Prostate gland (tissue), 2 donors: Measurements from ENCODE around the gene SLN. TPM values are rescaled to one million over a fixed set of nuclear protein-coding genes. Genes with fewer than 3 reads are reported as not detected.

Source experiments
- DNase-seq: peaks from one replicate; pipeline ENCODE4 v3.0.0-alpha.2; 2019; ENCODE audit warnings: low spot score
- H3K27ac ChIP-seq, 2 donors: fragments of 200-600 bp; sonication (generic); 2 replicates each; pipeline ENCODE4 v1.5.1; 2017 to 2019
- H3K27me3 ChIP-seq: fragments of 200-600 bp; sonication (generic); replicated peaks from 2 replicates; pipeline ENCODE4 v1.5.1; 2019; ENCODE audit not compliant: insufficient read depth
- H3K36me3 ChIP-seq, 2 donors: fragments of 200-600 bp; sonication (generic); 1 replicate in 1 of 2; 2 replicates in 1 of 2; pipeline versions ENCODE4 v1.5.1 to v1.8.1; 2017 to 2019
- H3K4me1 ChIP-seq: fragments of 200-600 bp; sonication (generic); replicated peaks from 2 replicates; pipeline ENCODE4 v1.5.1; 2019
- H3K4me3 ChIP-seq, 2 donors: fragments of 200-600 bp; sonication (generic); 2 replicates each; pipeline ENCODE4 v1.5.1; 2017 to 2019
- H3K9me3 ChIP-seq: fragments of 200-600 bp; sonication (generic); 2 replicates; pipeline ENCODE4 v1.5.1; 2017
- POLR2A ChIP-seq: fragments of 450-650 bp; IDR thresholded peaks from one replicate; pipeline ENCODE4 v1.6.1; 2016; ENCODE audit warnings: antibody characterized with exemption, mild to moderate bottlenecking
- POLR2AphosphoS5 ChIP-seq: sonication (generic); formaldehyde crosslinking; IDR thresholded peaks from one replicate; pipeline ENCODE4 v1.6.1; 2017; ENCODE audit warnings: antibody characterized with exemption
- WGBS: methylation state at CpG from one replicate; pipeline ENCODE4 v1.1.5; 2018; 5-methylcytosine and 5-hydroxymethylcytosine counted together
- intact Hi-C: fragments of 100-400 bp; cut with DNase I; formaldehyde crosslinking; loops from one replicate; pipeline ENCODE4 v1.14.2; 2022
- total RNA-seq, 2 donors: library from RNA; depleted of rRNA; stranded (reverse); fragments of >200 nt; gene quantifications; one replicate each; pipeline ENCODE4 v1.1.0, GENCODE V29; 2016
- TF ChIP-seq, protein P1 (sequence below), 4 experiments: fragments of 200-600 bp in 2 of 4; fragments of 450-650 bp in 2 of 4; sonication (generic) in 2 of 4; IDR thresholded peaks; 1 replicate in 3 of 4; 2 replicates in 1 of 4; pipeline ENCODE4 v1.5.1; 2016 to 2019; ENCODE audit warnings: antibody characterized with exemption in 4 of 4, mild to moderate bottlenecking in 2 of 4, moderate library complexity in 2 of 4

The SLN gene
- total RNA-seq, 2 donors from 2014 or later = 9.1 TPM; not detected in 1

DNA sequence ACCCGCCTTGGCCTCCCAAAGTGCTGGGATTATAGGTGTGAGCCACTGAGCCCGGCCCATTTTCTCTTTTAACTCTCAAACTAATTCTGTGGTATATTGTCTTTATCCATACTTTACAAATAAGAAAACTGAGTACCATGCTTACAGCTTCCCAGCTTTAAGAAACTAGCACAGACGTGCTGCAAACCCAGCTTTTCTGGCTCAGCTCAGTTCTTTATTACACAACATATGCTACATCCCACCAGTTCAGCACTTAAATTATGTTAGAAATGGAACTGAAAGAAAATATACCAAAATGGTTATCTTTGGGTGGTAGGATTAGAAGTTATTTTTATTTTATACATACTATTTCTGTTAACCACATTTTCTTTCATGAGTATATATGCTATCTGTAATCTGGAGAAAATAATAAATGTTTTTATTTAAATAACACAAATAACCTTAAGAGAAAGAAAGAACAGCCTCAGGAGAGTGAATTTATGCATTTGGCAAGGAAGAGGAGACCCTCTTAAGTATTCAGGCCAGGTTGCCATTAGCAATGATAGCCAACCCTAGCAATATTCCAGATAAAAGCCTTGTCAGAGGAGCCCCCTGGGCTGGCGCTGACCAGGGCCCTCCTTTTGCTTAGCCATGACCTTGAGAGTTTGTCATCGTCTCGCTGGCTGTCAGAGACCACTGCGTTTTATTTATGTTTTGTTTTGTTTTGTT is 33.8 kb downstream of the SLN start:
- Histone ChIP-seq H3K36me3 (no peaks in the 10 kb centered on the region), H3K4me3 (no peak overlapping the region), H3K27ac (no peak overlapping the region), H3K9me3 (no peaks in the 10 kb centered on the region), H3K4me1 (no peaks in the 10 kb centered on the region), H3K27me3 (no peaks in the 10 kb centered on the region)
- DNase-seq = no peak
- intact Hi-C loops = no loop called here
- TF ChIP-seq POLR2AphosphoS5 (no peak), POLR2A (no peak)
- TF ChIP-seq, protein P1, sequence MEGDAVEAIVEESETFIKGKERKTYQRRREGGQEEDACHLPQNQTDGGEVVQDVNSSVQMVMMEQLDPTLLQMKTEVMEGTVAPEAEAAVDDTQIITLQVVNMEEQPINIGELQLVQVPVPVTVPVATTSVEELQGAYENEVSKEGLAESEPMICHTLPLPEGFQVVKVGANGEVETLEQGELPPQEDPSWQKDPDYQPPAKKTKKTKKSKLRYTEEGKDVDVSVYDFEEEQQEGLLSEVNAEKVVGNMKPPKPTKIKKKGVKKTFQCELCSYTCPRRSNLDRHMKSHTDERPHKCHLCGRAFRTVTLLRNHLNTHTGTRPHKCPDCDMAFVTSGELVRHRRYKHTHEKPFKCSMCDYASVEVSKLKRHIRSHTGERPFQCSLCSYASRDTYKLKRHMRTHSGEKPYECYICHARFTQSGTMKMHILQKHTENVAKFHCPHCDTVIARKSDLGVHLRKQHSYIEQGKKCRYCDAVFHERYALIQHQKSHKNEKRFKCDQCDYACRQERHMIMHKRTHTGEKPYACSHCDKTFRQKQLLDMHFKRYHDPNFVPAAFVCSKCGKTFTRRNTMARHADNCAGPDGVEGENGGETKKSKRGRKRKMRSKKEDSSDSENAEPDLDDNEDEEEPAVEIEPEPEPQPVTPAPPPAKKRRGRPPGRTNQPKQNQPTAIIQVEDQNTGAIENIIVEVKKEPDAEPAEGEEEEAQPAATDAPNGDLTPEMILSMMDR (IDR thresholded peaks at IDR 0.05) = no peak
- 74% methylated on average over 7 of the region's 7 CpGs for WGBS

DNA sequence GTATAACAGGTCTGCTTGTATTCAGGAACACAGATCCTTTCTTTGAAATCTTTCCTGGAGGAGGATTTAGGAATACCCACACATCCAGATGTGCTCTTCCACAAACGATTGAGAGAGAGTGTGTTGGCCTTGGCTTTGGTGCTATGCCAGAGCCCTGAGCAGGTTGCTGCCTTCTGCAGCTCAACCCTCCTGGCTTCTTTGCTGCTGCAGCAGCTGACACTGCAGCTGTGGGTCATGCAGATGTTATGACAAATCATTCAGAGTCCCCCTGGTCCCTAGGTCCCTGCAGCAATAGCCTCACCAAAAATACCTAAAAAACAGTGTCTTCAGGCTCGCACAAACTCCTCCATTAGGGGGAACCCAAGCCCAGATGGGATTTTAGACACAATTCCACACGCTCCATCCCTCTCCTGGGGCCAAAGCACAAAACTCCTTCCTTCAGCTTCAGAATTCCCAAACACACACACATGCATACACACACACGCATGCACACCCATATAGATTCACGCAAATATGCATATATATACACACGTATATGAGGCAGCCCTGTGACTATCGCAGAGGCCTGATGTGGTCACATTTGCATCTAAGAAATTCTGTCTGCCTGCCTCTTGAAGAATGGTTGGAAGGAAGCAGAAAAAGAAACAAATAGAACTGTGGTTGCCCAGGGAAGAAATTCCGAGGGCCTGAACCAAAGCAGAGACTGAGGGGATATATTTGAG is 35.4 kb downstream of the SLN start:
- no peak for DNase-seq
- Histone ChIP-seq H3K9me3 (no peaks in the 10 kb centered on the region), H3K27me3 (no peaks in the 10 kb centered on the region), H3K27ac (no peak overlapping the region), H3K4me1 (no peaks in the 10 kb centered on the region), H3K4me3 (no peak overlapping the region), H3K36me3 (no peaks in the 10 kb centered on the region)
- intact Hi-C loops = no loop called here
- WGBS = 80% methylated on average over 8 of the region's 8 CpGs
- TF ChIP-seq, protein P1 (IDR thresholded peaks at IDR 0.05) = no peak
- TF ChIP-seq POLR2AphosphoS5 (no peak), POLR2A (no peak)

DNA sequence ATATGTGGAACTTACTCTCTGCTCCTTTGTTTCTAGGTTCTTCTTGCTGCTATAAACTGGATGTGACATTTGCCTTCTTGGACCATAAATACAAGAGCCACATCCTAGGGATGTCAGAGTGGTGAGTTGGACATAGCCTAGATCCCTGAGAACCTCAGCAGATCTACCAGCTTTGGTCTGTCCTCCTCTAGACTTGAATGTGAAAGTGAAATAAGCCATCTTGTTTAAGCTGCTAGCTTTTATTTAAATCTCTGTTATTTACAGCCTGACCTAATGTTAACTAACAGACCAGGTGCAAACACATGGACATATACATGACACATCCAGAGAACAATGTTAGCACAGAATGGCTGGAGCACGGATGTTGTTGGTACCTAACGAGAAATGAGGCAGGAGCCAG is 36.0 kb downstream of the SLN start:
- Histone ChIP-seq H3K27ac (no peak overlapping the region), H3K4me3 (no peak overlapping the region), H3K36me3 (no peaks in the 10 kb centered on the region), H3K9me3 (no peaks in the 10 kb centered on the region), H3K27me3 (no peaks in the 10 kb centered on the region), H3K4me1 (no peaks in the 10 kb centered on the region)
- TF ChIP-seq, protein P1 (IDR thresholded peaks at IDR 0.05) = no peak
- TF ChIP-seq POLR2A (no peak), POLR2AphosphoS5 (no peak)
- DNase-seq = no peak
- intact Hi-C loops = no loop called here
- 72% methylated on average over 2 of the region's 2 CpGs for WGBS

DNA sequence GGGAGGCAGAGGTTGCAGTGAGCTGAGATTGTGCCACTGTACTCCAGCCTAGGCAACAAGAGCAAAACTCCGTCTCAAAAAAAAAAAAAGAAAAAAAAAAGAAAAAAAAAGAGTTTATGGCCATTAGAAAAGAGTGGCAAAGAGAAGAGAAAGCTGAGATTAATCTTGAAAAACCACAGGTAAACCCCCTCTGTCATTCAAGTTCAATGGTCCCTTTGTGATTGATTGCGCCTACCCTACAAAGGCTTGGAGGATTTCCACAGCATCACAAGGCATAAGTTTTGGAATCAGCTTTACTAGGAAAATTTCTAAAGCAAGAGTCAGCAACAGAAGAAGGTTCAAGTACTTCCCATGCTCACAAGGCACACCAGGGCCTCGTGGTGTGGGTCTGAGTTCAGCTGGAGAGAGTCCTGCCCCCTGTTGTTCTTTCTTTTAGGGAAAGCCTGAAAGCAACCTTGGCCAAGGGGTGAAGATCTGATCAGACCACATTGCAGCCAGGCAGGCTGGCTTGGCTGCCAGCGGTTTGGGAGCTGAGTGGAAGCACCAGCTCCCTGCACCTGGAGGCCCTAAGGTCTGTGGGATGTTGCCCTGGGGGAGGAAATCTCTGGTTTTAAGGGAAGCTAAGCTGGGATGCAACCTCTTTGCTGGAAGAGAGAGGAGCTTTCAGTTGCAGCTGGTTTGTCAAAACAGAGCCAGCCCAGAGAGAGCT is 41.8 kb downstream of the SLN start:
- Histone ChIP-seq H3K9me3 (no peaks in the 10 kb centered on the region), H3K27ac (no peak overlapping the region), H3K27me3 (no peaks in the 10 kb centered on the region), H3K36me3 (no peaks in the 10 kb centered on the region), H3K4me1 (no peaks in the 10 kb centered on the region), H3K4me3 (no peak overlapping the region)
- intact Hi-C loops = no loop called here
- TF ChIP-seq, protein P1 (IDR thresholded peaks at IDR 0.05) = no peak
- TF ChIP-seq POLR2A (no peak), POLR2AphosphoS5 (no peak)
- DNase-seq = no peak
- WGBS = 48% methylated on average over 4 of the region's 4 CpGs
